Lower lobe of right lung (tissue), 2 donors: ENCODE measurements around the gene CFAP97. TPM values are rescaled to one million over a fixed set of nuclear protein-coding genes. Genes with fewer than 3 reads are reported as not detected.
"Not testable (repeated sequence)": the region's sequence is repeated elsewhere in the genome, so short reads cannot be mapped to it uniquely, and the experiment has no call there.

Source experiments
- ATAC-seq, 2 donors: fragments of 200-7000 bp; cut with Tn5 transposase; one replicate each; pipeline ENCODE4 v1.9.1; 2020 to 2022; ENCODE audit warnings: mild to moderate bottlenecking in 2 of 2, moderate library complexity in 2 of 2
- DNase-seq: peaks from one replicate; pipeline ENCODE4 v3.0.0-alpha.2; 2020
- H3K27ac ChIP-seq: fragments of 200-600 bp; one replicate; pipeline ENCODE4 v1.8.0; 2022
- H3K27me3 ChIP-seq: fragments of 200-600 bp; one replicate; pipeline ENCODE4 v1.8.0; 2022; ENCODE audit warnings: low read depth
- H3K36me3 ChIP-seq: fragments of 200-600 bp; one replicate; pipeline ENCODE4 v1.8.0; 2022; ENCODE audit warnings: mild to moderate bottlenecking
- H3K4me1 ChIP-seq: fragments of 200-600 bp; one replicate; pipeline ENCODE4 v1.8.0; 2022
- H3K4me3 ChIP-seq: fragments of 200-600 bp; one replicate; pipeline ENCODE4 v1.8.0; 2022; ENCODE audit warnings: mild to moderate bottlenecking
- H3K9me3 ChIP-seq: fragments of 200-600 bp; one replicate; pipeline ENCODE4 v1.8.0; 2022
- intact Hi-C: fragments of 100-400 bp; cut with DNase I; formaldehyde crosslinking; loops from one replicate; pipeline ENCODE4 v1.11.0; 2022
- total RNA-seq: library from RNA; stranded (reverse); fragmentation: NEBNext Ultra II Directional; extraction: Animal tissue kit (Norgen Biotek cat#: 25700); gene quantifications from one replicate; pipeline ENCODE4 v1.2.1, GENCODE V29; 2021
- TF ChIP-seq, protein P1 (sequence below): fragments of 200-600 bp; IDR thresholded peaks from one replicate; pipeline ENCODE4 v1.8.0; 2022; ENCODE audit warnings: antibody characterized with exemption, mild to moderate bottlenecking
- donor health status: DM: no; HTN: yes; CAD: no; lungs with severe emphysema.

The CFAP97 gene
- total RNA-seq, 1 donor from 2014 or later = 29.4 TPM

- ATAC-seq = peak in 1 of 2 donors; percentile 44
- intact Hi-C loops = no loop called here
- DNase-seq = no peak
- Histone ChIP-seq H3K36me3 (peaks cover 11% of the 10 kb centered on the region), H3K27ac (no peak overlapping the region), H3K27me3 (no peaks in the 10 kb centered on the region), H3K4me3 (no peak overlapping the region), H3K4me1 (peaks cover 10% of the 10 kb centered on the region), H3K9me3 (no peaks in the 10 kb centered on the region)
- TF ChIP-seq, protein P1, sequence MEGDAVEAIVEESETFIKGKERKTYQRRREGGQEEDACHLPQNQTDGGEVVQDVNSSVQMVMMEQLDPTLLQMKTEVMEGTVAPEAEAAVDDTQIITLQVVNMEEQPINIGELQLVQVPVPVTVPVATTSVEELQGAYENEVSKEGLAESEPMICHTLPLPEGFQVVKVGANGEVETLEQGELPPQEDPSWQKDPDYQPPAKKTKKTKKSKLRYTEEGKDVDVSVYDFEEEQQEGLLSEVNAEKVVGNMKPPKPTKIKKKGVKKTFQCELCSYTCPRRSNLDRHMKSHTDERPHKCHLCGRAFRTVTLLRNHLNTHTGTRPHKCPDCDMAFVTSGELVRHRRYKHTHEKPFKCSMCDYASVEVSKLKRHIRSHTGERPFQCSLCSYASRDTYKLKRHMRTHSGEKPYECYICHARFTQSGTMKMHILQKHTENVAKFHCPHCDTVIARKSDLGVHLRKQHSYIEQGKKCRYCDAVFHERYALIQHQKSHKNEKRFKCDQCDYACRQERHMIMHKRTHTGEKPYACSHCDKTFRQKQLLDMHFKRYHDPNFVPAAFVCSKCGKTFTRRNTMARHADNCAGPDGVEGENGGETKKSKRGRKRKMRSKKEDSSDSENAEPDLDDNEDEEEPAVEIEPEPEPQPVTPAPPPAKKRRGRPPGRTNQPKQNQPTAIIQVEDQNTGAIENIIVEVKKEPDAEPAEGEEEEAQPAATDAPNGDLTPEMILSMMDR = no peak
Measured at GRCh38 chr4:185244763-185245162, 41.0 kb upstream of the CFAP97 start.

- H3K27ac ChIP-seq = no peak overlapping the region
Measured at GRCh38 chr4:185243879-185244278, 40.1 kb upstream of the CFAP97 start.

DNA sequence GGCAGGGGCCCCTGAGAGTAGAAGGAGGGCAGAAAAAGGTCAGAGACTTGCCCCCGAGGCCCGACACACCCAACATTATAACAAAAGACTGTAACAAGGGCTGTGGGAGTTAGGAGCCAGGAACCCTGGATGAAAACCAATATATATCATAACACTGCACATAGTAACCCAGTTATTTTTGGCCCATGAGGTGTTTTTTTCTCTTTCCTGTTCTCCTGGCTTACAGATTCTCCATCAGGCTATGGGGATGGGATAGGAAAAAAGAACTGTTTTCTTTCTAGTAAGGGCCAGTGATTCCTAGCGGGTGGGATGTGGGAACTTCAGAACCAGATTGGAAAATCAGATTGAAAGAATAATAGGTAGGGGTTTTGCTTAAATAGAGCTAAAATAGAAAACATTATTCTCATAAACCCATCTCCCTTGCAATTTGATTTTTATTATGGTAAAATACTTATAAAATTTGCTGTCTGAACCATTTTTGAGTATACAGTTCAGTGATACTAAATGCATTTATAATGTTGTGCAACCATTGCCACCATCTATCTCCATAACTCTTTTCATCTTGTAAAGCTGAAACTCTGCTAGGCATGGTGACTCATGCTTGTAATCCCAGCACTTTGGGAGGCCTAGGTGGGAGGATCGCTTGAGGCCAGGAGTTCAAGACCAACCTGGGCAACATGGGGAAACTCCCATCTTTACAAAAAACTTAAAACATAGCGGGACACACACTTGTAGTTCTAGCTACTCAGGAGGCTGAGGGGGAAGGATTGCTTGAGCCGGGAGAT, 39.1 kb upstream of the CFAP97 start:
- intact Hi-C loops = no loop called here
- peaks cover 10% of the 10 kb centered on the region for H3K4me1 ChIP-seq
- no peak overlapping the region for H3K4me3 ChIP-seq
- ATAC-seq (peak in 1 of 2 donors; percentile 12), DNase-seq (no peak)
- H3K9me3 ChIP-seq = no peaks in the 10 kb centered on the region
- no peak overlapping the region for H3K27ac ChIP-seq
- H3K36me3 ChIP-seq = peaks cover 3% of the 10 kb centered on the region
- H3K27me3 ChIP-seq = no peaks in the 10 kb centered on the region
- TF ChIP-seq, protein P1 = no peak

More at GRCh38 chr4:185243879-185244278, 40.1 kb upstream of the CFAP97 start:
- no peak overlapping the region for H3K4me3 ChIP-seq
- H3K4me1 ChIP-seq = peaks cover 10% of the 10 kb centered on the region
- TF ChIP-seq, protein P1 = no peak
- intact Hi-C loops = no loop called here
- ATAC-seq (peak in 1 of 2 donors; percentile 35), DNase-seq (no peak)
- H3K36me3 ChIP-seq = peaks cover 11% of the 10 kb centered on the region
- H3K9me3 ChIP-seq = no peaks in the 10 kb centered on the region
- H3K27me3 ChIP-seq = no peaks in the 10 kb centered on the region

GRCh38 chr4:185240486-185240885, 36.7 kb upstream of the CFAP97 start:
- H3K4me1 ChIP-seq = peaks cover 10% of the 10 kb centered on the region
- H3K4me3 ChIP-seq, H3K27ac ChIP-seq, H3K27me3 ChIP-seq, H3K9me3 ChIP-seq, ATAC-seq, intact Hi-C loops, H3K36me3 ChIP-seq, DNase-seq: not testable (repeated sequence)

DNA sequence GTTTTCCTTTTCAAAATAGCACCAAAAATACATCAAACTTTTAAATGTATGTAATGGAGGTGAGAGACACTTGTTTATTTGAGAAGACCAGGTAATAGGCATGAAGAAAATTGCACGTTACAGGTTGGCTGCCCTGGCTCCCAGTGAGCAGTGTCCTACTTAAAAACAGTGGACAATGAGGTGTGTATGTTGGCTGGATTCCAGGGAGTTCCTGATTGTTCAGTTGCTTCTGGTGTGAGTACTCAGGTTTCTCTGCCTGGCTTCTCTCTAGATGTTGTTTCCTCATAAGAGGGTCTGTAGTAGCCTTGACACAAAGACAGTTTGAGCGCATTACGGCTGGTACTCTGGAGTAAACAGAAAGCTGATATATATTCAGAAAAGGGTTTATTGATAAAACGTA, 35.0 kb upstream of the CFAP97 start:
- Histone ChIP-seq H3K27me3 (no peaks in the 10 kb centered on the region), H3K9me3 (no peaks in the 10 kb centered on the region), H3K4me3 (no peak overlapping the region), H3K4me1 (no peaks in the 10 kb centered on the region), H3K27ac (no peak overlapping the region), H3K36me3 (no peaks in the 10 kb centered on the region)
- intact Hi-C loops = no loop called here
- TF ChIP-seq, protein P1 = no peak
- DNase-seq = no peak
- no peak for ATAC-seq

- DNase-seq (no peak), ATAC-seq (no peak)
- Histone ChIP-seq H3K9me3 (no peaks in the 10 kb centered on the region), H3K27me3 (no peaks in the 10 kb centered on the region), H3K4me1 (no peaks in the 10 kb centered on the region), H3K36me3 (no peaks in the 10 kb centered on the region), H3K4me3 (no peak overlapping the region), H3K27ac (no peak overlapping the region)
- intact Hi-C loops = no loop called here
- TF ChIP-seq, protein P1 = no peak
Measured at GRCh38 chr4:185238215-185238681, 34.4 kb upstream of the CFAP97 start.
